HG02623 (cell line): Measurements from ENCODE around the gene CTSH.
"Not testable (repeated sequence)": the region's sequence is repeated elsewhere in the genome, so short reads cannot be mapped to it uniquely, and the experiment has no call there.

Experiments
- ATAC-seq: cut with Tn5 transposase; IDR thresholded peaks from one replicate; pipeline ENCODE4 v1.9.1; 2021; ENCODE audit warnings: moderate library complexity; ENCODE audit not compliant: unreplicated experiment

CTSH gene

GRCh38 chr15:78944202-78944625 is 632 bp downstream of the CTSH start:
- peak; percentile 19 for ATAC-seq

- no peak for ATAC-seq
Observed at GRCh38 chr15:78943692-78944091, 1.2 kb downstream of the CTSH start.

GRCh38 chr15:78942741-78943140 is 2.1 kb downstream of the CTSH start:
- ATAC-seq = no peak

DNA sequence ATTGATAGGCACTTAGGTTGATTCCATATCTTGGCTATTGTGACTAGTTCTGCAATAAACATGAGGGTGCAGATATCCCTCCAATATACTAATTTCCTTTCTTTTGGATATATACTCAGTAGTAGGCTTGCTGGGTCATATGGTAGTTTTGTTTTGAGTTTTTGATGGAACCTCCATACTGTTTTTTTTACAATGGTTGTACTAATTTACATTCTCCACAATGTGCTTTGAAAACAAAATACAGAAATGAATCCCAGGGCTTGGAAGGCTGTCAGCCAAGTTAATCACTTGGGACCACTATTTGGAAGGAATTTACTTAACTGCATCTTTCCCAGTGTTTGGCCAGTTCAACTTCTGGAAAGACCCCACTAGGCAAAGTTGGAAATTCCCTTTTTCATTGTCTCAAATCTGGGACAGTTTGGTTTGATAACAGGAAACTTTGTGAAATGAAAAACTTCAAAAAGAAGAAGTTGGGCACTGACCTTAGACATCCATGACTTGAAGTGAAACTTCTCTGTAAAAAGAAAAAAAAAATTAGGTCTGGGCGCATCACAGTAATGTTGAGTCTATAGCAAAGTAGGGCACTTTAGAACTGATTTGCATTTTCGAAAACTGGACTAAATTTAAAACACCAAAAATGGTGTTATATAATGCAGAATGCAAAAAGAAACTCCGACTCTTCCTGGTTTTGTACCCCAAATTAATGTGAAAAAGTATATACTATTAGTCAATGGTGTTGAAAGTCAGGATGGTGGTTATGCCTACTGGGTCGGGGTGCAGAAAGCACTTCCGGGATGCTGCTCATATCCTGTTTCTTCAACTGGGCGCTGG is 6.0 kb downstream of the CTSH start:
- peak; percentile 70 for ATAC-seq

- ATAC-seq = no peak
Observed at GRCh38 chr15:78937132-78937739, 7.6 kb downstream of the CTSH start.

DNA sequence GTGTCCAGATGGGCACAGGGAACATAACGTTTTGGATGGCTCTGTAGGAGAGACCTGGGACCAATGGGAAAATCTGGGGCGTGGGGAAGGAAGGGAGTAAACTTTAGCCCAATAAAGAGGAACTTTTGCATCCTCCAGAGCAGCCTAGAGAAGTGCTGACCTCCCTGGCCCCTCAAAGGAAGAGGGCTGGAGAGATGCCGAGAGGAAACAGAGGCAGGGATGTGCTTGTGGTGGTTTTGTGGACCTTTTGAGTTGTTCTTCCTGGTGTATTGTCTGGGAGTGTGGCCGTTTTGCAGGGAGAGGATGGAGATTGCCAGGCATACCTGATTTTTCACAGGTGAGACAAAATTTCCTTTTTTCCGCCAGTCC is 10.2 kb downstream of the CTSH start:
- ATAC-seq = no peak

GRCh38 chr15:78933823-78934654 is 10.8 kb downstream of the CTSH start:
- ATAC-seq = no peak

- ATAC-seq = no peak
Observed at GRCh38 chr15:78933187-78933822, 11.5 kb downstream of the CTSH start.

- ATAC-seq = no peak
Observed at GRCh38 chr15:78932258-78932808, 12.5 kb downstream of the CTSH start.

- ATAC-seq = no peak
Observed at GRCh38 chr15:78931439-78932257, 13.2 kb downstream of the CTSH start.

DNA sequence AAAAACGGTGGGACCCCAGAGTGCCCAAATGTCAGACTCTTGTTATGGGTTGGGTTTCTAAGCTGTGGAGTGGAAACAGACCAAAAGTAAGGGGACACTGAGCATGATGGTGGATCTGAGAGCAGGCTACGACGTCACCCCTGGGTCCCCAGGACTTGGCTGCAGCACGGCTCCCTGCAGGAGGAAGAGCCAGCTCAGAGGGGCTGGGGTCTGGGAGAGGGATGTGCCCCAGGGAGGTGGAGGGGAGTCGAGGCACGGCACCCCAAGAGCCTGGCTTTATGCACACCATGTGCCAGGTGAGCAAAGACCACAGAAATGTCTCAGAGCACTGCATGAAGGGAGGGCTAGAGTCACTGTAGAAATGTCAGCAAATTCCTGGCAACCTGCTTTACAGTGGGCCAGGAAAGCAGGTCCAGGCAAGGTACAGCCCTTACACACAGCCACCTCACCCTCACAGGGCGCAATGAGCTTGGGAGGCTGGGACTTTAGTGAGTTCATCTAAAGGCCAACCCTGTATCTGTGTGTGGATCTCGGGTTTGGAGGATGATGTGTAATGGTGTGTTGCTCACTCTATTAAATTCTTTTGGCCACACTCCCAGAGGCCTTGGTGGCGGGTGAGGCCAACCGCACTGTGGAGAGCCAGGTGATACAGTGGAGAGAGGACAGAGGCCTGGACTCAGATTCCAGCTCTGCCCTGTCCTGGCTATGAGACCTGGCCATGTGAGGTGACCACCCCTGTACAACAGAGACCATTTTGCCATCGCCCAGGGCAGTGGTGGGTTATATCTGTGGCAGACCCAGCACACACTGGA is 14.1 kb downstream of the CTSH start:
- ATAC-seq = no peak

- no peak for ATAC-seq
Observed at GRCh38 chr15:78929536-78930264, 15.1 kb downstream of the CTSH start.

DNA sequence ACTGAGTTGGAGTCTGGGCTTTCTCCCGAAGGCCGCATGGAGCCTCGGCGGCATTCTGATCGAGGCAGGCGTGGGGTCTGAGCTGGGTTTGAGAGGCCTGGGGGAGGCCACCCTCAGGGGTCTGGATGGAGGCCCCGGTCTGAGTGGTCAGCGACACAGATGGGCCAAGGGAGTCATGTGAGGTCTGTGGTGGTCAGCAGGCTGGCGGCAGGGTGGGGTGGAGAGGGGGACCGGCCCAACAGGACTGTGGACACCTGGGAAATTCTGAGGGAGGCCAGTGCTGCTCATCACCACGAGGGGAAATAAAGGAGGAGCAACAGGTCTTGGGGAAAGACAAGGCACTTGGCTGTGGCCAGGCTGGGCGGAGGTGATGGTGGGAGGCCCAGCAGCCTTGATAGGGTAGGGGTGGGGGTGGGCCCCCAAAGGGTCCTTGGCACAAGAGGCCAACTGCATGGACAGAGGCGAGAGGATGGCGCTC is 16.2 kb downstream of the CTSH start:
- ATAC-seq = no peak

DNA sequence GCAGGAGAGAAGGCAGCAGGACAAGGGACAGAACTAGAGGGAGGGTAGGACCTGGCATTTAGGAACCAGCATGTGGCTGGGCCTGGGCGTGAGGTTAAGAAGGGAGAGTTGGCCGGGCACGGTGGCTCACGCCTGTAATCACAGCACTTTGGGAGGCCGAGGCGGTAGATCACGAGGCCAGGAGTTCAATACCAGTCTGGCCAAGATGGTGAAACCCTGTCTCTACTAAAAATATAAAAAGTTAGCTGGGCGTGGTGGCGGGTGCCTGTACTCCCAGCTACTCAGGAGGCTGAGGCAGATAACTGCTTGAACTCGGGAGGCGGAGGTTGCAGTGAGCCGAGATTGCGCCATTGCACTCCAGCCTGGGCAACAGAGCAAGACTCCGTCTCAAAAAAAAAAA is 16.7 kb downstream of the CTSH start:
- not testable (repeated sequence) for ATAC-seq

DNA sequence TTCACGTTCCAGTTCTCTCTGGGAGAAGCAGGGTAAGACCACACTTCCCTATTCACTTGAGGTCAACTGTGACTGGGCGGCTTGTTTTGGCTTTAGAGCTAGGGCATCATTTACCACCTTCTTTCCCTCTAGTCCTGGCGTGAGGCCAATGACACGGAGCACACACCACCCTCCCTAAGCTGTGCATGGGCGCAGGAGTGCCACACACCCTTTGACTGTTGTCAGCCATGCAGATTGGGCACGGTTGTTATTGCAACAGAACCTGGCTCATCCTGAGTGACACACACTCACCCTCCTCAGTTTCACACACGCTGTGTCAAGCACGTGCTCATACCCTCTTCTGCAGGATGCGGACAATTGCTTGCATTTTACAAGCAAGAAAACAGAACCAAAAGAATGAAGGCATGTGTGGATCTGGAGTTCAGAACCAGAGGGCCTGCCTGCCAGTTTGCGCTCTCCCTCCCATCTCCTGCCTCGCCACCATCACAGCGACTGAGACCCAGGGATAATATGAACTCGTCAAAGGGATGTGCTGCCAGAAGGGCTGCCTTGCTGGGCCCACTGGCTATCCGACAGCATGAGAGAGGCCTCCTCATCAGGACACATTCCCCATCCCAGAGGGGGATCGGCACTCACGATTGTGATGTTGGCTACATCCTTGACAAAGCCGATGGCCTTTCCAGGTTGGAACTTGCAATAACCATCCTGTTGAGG is 17.6 kb downstream of the CTSH start:
- no peak for ATAC-seq

DNA sequence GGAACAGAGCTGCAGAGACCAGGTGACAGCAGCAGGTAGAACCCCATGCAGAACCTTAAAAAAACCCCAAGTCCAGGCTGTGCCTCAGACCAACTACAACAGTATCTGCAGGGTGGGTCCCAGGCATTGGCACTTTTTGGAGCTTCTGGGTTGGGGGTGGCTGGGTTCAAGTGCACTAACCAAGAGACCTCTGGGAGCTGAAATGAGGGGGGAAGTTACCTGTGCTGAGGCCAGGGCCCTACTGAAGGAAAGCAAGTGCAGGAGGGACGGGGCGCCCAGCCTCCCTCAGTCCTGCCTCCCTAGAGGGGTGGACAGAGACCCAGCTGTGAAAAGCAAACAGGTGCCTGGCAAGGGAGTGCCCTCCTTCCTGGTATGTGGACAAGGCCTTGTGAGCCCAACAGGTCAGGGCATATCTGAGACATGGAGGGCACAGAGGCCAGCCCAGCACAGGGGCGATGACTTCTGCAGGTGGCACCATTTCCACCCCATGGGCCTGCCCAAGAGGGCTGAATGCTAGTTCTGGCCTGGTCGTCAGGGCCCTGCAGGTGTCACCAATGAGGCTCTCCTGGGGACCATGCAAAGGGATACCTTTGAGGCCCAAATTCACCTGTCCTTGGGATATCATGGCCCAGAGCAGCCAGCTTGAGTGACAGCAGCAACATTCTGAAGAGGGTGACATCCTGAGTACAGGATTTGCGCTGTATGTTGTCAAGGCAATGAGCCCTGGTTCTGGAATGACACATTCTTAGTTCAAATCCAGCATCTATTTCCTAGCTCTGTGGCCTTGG is 18.7 kb downstream of the CTSH start:
- ATAC-seq = no peak

DNA sequence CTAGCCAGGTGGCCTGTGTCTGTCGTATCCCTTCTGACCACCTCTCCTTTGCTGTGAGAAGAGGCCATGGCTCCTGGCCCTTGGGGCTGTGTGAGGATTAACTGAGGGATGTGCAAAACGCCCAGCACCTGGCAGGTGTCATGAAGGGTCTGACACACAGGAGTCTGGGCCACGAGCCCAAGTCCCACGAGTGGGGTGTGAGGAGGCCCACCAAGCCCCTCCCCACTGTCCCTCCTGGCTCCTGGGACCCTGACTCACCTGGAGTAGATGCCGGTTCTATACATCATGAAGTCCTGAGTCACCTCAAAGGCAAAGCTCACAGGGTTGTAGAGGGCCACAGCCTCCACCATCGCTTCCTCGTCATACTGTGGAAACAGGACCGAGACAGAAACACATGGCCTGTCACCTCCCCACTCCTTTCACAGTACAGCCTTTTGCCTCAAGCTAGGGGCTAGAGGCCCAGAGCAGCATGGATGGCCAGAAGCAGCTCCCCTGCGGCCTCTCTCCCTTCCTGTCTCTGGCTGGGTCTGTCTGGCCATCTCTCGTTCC is 19.7 kb downstream of the CTSH start:
- no peak for ATAC-seq
